ENCODE results near the gene ETAA1.

Gene ETAA1

DNA sequence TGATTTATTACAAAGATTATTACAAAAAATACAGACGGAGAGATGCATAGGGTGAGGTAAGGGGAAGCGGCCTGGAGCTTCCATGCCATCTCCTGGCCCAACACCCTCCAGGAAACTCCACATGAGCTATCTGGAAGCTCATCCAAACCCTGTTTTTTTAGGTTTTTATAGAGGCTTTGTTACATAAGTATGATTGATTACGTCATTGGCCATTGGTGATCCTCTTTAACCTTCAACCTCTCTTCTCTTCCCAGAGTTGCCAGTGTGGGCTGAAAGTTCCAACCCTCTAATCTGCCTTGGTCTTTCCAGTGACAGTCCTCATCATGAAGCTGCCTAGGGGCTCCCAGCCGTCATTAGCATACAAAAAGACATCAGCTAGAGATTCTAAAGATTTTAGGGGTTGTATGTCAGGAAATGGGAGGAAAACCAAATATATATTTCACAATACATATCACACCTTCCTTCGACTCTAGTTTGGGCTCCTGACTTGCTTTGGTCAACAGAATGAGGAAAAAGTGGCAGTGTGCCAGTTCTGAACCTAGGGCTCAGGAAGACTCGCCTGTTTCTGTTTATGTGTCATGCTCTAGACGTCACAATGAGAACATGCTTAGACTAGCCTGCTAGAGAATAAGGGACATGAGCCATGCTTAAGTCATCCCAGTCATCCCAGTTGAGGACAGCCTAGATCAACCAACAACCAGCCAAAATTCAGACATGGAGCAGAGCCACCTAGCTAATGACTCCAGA is 54.1 kb downstream of the ETAA1 start:
- H3K27ac ChIP-seq, result no peak overlapping the region
- no peak overlapping the region for H3K4me3 ChIP-seq
- TF ChIP-seq, protein P1, sequence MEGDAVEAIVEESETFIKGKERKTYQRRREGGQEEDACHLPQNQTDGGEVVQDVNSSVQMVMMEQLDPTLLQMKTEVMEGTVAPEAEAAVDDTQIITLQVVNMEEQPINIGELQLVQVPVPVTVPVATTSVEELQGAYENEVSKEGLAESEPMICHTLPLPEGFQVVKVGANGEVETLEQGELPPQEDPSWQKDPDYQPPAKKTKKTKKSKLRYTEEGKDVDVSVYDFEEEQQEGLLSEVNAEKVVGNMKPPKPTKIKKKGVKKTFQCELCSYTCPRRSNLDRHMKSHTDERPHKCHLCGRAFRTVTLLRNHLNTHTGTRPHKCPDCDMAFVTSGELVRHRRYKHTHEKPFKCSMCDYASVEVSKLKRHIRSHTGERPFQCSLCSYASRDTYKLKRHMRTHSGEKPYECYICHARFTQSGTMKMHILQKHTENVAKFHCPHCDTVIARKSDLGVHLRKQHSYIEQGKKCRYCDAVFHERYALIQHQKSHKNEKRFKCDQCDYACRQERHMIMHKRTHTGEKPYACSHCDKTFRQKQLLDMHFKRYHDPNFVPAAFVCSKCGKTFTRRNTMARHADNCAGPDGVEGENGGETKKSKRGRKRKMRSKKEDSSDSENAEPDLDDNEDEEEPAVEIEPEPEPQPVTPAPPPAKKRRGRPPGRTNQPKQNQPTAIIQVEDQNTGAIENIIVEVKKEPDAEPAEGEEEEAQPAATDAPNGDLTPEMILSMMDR (IDR thresholded peaks at IDR 0.05), result no peak
- DNase-seq (ENCODE audit: low spot score), result no peak

DNA sequence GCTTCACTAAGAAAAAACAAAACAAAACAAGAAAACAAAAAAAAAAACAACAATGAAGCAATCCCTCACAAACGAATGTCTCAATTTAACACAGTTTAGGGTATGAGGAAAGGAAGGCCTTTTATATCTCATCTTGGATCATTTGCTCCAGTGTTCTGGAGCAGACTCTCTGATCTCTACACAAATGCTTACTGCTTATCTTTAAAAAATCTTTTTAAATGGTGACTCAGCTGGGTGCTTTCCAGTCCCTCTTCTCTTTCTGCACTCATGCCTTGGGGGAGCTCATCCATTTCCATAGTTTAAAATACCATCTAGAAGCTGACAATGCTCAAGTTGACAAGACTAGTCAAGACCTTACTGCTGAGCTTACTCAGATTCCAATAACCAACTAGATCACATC is 56.2 kb downstream of the ETAA1 start:
- TF ChIP-seq, protein P1 (IDR thresholded peaks at IDR 0.05), result no peak
- H3K4me3 ChIP-seq, result no peak overlapping the region
- H3K27ac ChIP-seq, result no peak overlapping the region
- DNase-seq (ENCODE audit: low spot score), result no peak

DNA sequence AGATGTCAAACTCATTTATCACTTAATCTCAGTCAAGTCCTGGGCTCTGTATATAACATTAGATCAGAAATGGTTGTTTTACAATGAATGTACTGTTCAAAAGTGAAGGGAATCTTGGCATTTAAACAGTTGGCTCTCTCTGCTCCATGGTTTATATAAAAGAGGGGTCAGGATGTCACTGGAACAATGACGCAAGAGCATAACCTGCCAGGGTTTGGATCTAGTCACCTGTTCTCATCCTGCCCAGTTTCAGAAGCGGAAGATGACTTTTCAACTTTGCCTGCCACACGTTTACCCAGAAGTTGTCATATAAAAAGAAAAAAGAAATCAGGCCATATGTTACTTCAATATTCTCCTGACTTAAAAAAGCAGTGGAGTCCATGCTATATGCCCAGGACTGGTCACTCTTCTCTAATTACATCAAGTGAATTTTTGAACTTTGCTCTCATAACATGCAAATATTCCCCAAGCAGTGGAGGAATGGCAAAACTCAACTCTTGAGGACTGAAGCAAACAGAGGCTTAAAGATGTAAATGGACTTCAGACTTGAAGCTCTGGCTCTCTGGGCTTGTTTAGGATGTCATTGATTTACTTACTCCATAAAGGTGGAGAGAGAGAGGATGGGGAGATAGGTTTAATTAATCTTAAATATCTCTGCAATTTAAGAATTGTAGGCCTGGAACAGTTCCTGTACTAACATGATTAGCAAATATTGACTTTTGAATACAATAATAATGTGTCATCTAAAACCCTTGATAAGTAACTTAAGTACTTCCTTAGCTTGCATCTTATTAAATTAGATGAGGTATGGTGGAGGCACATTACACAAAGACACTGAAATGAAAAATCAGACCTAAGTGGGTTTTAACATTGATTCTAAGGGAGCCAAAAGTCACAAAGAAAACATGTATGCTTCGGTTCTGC is 58.3 kb downstream of the ETAA1 start:
- TF ChIP-seq, protein P1 (IDR thresholded peaks at IDR 0.05), result no peak
- Histone ChIP-seq H3K27ac (no peak overlapping the region), H3K4me3 (no peak overlapping the region)
- no peak for DNase-seq (ENCODE audit: low spot score)

DNA sequence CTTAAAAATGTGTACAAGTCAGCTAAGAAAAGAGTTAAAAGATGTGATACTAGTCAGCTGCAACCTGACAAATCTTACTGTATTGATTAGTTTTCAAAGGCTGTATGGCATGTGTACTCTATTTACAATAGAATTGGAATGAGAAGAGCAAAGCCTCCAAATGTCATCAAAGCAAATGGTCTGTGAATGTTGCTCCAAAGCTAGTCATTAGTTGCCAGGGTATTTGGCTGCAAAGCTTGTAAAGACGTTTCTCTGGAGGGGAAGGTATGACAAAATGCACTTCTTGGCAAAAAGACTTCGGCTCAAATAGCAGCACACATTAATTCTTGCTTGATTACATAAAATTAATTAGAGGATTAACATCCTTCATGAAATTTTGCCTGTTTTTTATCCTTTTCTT is 59.3 kb downstream of the ETAA1 start:
- no peak for DNase-seq (ENCODE audit: low spot score)
- Histone ChIP-seq H3K4me3 (no peak overlapping the region), H3K27ac (no peak overlapping the region)
- TF ChIP-seq, protein P1 (IDR thresholded peaks at IDR 0.05), result no peak

DNA sequence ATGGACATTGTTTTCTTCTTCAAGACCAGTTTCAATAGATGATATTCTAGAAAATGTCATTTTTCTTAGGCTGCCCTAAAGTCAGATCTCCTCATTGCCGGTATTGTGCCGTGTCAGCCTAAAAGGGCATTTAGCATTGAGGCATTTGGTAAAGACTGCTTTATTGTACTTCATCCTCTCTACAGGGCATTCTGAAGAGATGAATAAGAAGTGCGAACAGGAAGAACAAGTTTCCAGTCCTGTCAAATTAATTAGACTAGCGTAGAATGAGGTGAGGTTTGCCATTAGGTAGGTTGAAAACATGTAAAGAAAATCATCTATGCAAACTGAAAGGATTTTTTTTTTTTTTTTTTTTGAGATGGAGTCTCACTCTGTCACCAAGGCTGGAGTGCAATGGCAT is 60.6 kb downstream of the ETAA1 start:
- DNase-seq (ENCODE audit: low spot score), result no peak
- no peak overlapping the region for H3K27ac ChIP-seq
- no peak overlapping the region for H3K4me3 ChIP-seq
- TF ChIP-seq, protein P1 (IDR thresholded peaks at IDR 0.05), result no peak

DNA sequence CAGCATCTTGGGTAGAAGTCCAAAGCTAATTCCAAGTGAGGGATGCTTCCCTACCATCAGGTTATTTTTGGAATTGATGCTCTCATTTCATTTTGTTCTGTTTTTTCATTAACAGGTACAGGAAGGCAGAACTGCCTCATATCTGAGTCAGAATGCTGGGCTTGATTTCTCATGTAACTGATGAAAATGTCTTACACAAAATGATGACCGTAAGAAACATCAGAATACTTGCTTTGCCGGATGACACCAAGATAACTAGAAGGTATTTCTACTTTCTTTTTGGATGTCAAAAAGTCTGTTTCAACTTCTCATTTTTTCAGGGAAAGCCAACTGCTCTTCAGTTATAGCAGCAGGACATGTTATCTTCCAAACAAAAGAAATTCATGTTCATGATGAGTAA is 62.6 kb downstream of the ETAA1 start:
- H3K4me3 ChIP-seq, result no peak overlapping the region
- no peak overlapping the region for H3K27ac ChIP-seq
- no peak for DNase-seq (ENCODE audit: low spot score)
- TF ChIP-seq, protein P1 (IDR thresholded peaks at IDR 0.05), result no peak

All from coronary artery (tissue), 2 donors.